ENCODE results near the gene EPAS1. TPM values are rescaled to one million over a fixed set of nuclear protein-coding genes. Genes with fewer than 3 reads are reported as not detected.

The EPAS1 gene
- total and polyA plus RNA-seq, 2 of the 13 experiments (the other 11 are each of a cell fraction or from before 2014, with no cell fraction given): 47.1 to 182 TPM

- H3K4me3 ChIP-seq (replicated peaks in 1 of 3; ENCODE audit: insufficient read depth in 1 of 3, low read depth in 2 of 3, low read length in 3 of 3): no peak overlapping the region
- in situ Hi-C loops (cut with HindIII; ENCODE audit: extremely low pct_ligation_motif_present, low pct_unique_long_range_greater_than_20kb): no loop called here
- H3K9ac ChIP-seq (ENCODE audit: insufficient read depth, low read depth, low read length): no peak overlapping the region
- H3K27ac ChIP-seq (ENCODE audit: extremely low read length, insufficient read depth, low read length): no peak overlapping the region
- no peaks in the 10 kb centered on the region for H3K79me2 ChIP-seq (ENCODE audit: insufficient read depth, low read length)
- BruUV-seq (replicated peaks): no TSS peak
- ChIA-PET CTCF (ENCODE audit: low intra/inter-chr PET ratio, low total read pairs) (no interaction called here), POLR2A (no interaction called here)
- no peaks in the 10 kb centered on the region for H4K20me1 ChIP-seq (ENCODE audit: insufficient read depth, low read length)
- no peak overlapping the region for H2AFZ ChIP-seq (ENCODE audit: low read length)
- no peak for DNase-seq (ENCODE audit: low spot score)
- no peak for ATAC-seq
- TF ChIP-seq ZNF546 (CRISPR knock-in tag; conservative IDR thresholded peaks at IDR 0.05) (no peak), SALL2 (CRISPR knock-in tag; IDR thresholded peaks at IDR 0.05) (no peak), CEBPB (IDR thresholded peaks at IDR 0.05; ENCODE audit: borderline replicate concordance, low read depth, low read length) (peak; percentile 45; the same call in 1 of the 2 replicates), MXI1 (IDR thresholded peaks at IDR 0.05; ENCODE audit: borderline replicate concordance, low read depth, low read length) (no peak), ZNF644 (CRISPR knock-in tag; IDR thresholded peaks at IDR 0.05; ENCODE audit: low read depth) (no peak)
- H3K27me3 ChIP-seq (ENCODE audit: control insufficient read depth in 1 of 2, insufficient read depth in 2 of 2, low read length in 2 of 2): no peaks in the 10 kb centered on the region
- no peaks in the 10 kb centered on the region for H3K36me3 ChIP-seq (replicated peaks in 1 of 2; ENCODE audit: control insufficient read depth in 1 of 2, insufficient read depth in 2 of 2, low read length in 2 of 2)
- no peak overlapping the region for H3K4me2 ChIP-seq (ENCODE audit: low read depth, low read length)
- FAIRE-seq: no peak
- WGBS (ENCODE audit: low lambda C conversion rate): 82% methylated on average over 5 of the region's 5 CpGs
- H3K9me3 ChIP-seq (ENCODE audit: low read length): no peaks in the 10 kb centered on the region; the same call in 1 of the 2 replicates
- intact Hi-C loops (cut with micrococcal nuclease; ENCODE audit: unreplicated experiment): no loop called here
- peaks cover 2% of the 10 kb centered on the region; the same call in 1 of the 2 replicates for H3K4me1 ChIP-seq (ENCODE audit: insufficient read depth, low read length)
These were observed 127.7 kb downstream of the EPAS1 start for GRCh38 chr2:46424937-46425336.

DNA sequence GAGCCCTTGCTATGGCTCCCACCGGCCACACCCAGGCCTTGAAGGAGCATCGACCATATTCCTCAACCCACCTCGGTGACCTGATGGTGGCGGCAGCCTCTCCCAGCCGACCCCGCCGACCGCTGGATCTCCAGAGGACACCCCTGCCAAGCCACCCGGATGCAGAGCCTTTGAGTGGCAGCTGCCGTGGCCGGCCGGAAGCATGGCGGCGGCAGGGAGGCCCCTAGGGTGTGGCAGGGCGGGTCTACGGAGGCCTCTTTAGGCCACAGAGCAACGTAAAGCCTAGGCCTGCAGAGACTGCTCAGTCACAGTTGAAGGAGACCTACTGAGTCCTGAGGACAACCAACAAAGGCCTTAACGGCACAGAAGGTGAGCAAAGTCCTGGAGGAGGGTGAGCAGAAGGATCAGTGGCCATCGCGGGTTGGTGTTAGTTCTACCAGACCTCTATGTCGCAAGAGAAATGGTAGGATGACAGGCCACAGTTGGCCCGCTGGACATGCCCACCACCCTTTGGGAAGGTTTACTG is 131.8 kb downstream of the EPAS1 start:
- Histone ChIP-seq H3K4me3 (replicated peaks in 1 of 3; ENCODE audit: insufficient read depth in 1 of 3, low read depth in 2 of 3, low read length in 3 of 3) (no peak overlapping the region), H3K9ac (ENCODE audit: insufficient read depth, low read depth, low read length) (no peak overlapping the region), H3K4me1 (ENCODE audit: insufficient read depth, low read length) (peaks cover 39% of the 10 kb centered on the region), H3K79me2 (ENCODE audit: insufficient read depth, low read length) (no peaks in the 10 kb centered on the region), H4K20me1 (ENCODE audit: insufficient read depth, low read length) (no peaks in the 10 kb centered on the region), H2AFZ (ENCODE audit: low read length) (no peak overlapping the region), H3K27me3 (ENCODE audit: control insufficient read depth in 1 of 2, insufficient read depth in 2 of 2, low read length in 2 of 2) (no peaks in the 10 kb centered on the region), H3K27ac (ENCODE audit: extremely low read length, insufficient read depth, low read length) (no peak overlapping the region), H3K36me3 (replicated peaks in 1 of 2; ENCODE audit: control insufficient read depth in 1 of 2, insufficient read depth in 2 of 2, low read length in 2 of 2) (no peaks in the 10 kb centered on the region), H3K9me3 (ENCODE audit: low read length) (no peaks in the 10 kb centered on the region; the same call in 1 of the 2 replicates), H3K4me2 (ENCODE audit: low read depth, low read length) (no peak overlapping the region)
- ChIA-PET CTCF (ENCODE audit: low intra/inter-chr PET ratio, low total read pairs) (no interaction called here), POLR2A (no interaction called here)
- in situ Hi-C loops (cut with HindIII; ENCODE audit: extremely low pct_ligation_motif_present, low pct_unique_long_range_greater_than_20kb): no loop called here
- DNase-seq (ENCODE audit: low spot score) (no peak), ATAC-seq (no peak), FAIRE-seq (no peak)
- BruUV-seq (replicated peaks): no TSS peak
- intact Hi-C loops (cut with micrococcal nuclease; ENCODE audit: unreplicated experiment): no loop called here
- 93% methylated on average over 21 of the region's 22 CpGs for WGBS (ENCODE audit: low lambda C conversion rate)
- TF ChIP-seq AGO2 (optimal IDR thresholded peaks at IDR 0.05; ENCODE audit: low read depth, low read length) (peak; percentile 26), AGO1 (IDR thresholded peaks at IDR 0.05; ENCODE audit: low read depth, low read length, poor library complexity, severe bottlenecking) (peak; percentile 49), SIX1 (CRISPR knock-in tag; IDR thresholded peaks at IDR 0.05; ENCODE audit: borderline replicate concordance) (no peak), GLI4 (CRISPR knock-in tag; IDR thresholded peaks at IDR 0.05; ENCODE audit: borderline replicate concordance) (no peak), ZBTB20 (CRISPR knock-in tag; IDR thresholded peaks at IDR 0.05; ENCODE audit: borderline replicate concordance, low read depth) (no peak), BRF2 (CRISPR knock-in tag; IDR thresholded peaks at IDR 0.05) (no peak), ZFX (CRISPR knock-in tag; IDR thresholded peaks at IDR 0.05; ENCODE audit: low read depth) (no peak), CEBPB (IDR thresholded peaks at IDR 0.05; ENCODE audit: borderline replicate concordance, low read depth, low read length) (peak; percentile 59), ZNF768 (CRISPR knock-in tag; IDR thresholded peaks at IDR 0.05) (0 out of 2 replicates have a peak, but pooled peaks have one; percentile 24), ZBTB33 (CRISPR knock-in tag; IDR thresholded peaks at IDR 0.05) (peak; percentile 58; the same call in 1 of the 2 replicates)
- TF ChIP-seq, protein P1, sequence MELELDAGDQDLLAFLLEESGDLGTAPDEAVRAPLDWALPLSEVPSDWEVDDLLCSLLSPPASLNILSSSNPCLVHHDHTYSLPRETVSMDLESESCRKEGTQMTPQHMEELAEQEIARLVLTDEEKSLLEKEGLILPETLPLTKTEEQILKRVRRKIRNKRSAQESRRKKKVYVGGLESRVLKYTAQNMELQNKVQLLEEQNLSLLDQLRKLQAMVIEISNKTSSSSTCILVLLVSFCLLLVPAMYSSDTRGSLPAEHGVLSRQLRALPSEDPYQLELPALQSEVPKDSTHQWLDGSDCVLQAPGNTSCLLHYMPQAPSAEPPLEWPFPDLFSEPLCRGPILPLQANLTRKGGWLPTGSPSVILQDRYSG (CRISPR knock-in tag; IDR thresholded peaks at IDR 0.05): no peak
